HEK293 (cell line): ENCODE data around the gene PTPN9.

Experiments
- ZNF776 ChIP-seq: fragments of 450-650 bp; formaldehyde crosslinking; IDR thresholded peaks from 2 replicates; pipeline ENCODE4 v1.5.0; 2017; ENCODE audit warnings: missing biosample characterization, missing genetic modification characterization, borderline replicate concordance
- ZNF843 ChIP-seq: fragments of 450-650 bp; formaldehyde crosslinking; IDR thresholded peaks from 2 replicates; pipeline ENCODE4 v1.5.1; 2016; ENCODE audit warnings: missing biosample characterization, missing genetic modification characterization

- TF ChIP-seq ZNF843 (tag by site-specific recombination) (no peak), ZNF776 (no peak)
Observed at GRCh38 chr15:75594276-75594675, 15.2 kb upstream of the PTPN9 start.
